ENCODE data around the gene FCER2.

GRCh38 chr19:7742575-7742974 is 40.6 kb upstream of the FCER2 start:
- TF ChIP-seq CTCF (IDR thresholded peaks at IDR 0.05) (no peak), POLR2A (IDR thresholded peaks at IDR 0.05) (no peak)
